OCI-LY1 (cell line): ENCODE results near the gene RRAS.

ENCODE experiments used
- EZH2 ChIP-seq: fragments of 200-600 bp; sonication (generic), shearing (Covaris generic); IDR thresholded peaks from 2 replicates; pipeline ENCODE4 v1.8.0; 2017; ENCODE audit warnings: borderline replicate concordance, mixed run types, mild to moderate bottlenecking, antibody characterized with exemption, low read length, moderate library complexity, mixed read lengths
- TF ChIP-seq, protein P1 (sequence below): fragments of 200-600 bp; sonication (generic), shearing (Covaris generic); IDR thresholded peaks from 2 replicates; pipeline ENCODE4 v1.5.1; 2017; ENCODE audit warnings: mild to moderate bottlenecking, antibody characterized with exemption, low read length, moderate library complexity, mixed read lengths

DNA sequence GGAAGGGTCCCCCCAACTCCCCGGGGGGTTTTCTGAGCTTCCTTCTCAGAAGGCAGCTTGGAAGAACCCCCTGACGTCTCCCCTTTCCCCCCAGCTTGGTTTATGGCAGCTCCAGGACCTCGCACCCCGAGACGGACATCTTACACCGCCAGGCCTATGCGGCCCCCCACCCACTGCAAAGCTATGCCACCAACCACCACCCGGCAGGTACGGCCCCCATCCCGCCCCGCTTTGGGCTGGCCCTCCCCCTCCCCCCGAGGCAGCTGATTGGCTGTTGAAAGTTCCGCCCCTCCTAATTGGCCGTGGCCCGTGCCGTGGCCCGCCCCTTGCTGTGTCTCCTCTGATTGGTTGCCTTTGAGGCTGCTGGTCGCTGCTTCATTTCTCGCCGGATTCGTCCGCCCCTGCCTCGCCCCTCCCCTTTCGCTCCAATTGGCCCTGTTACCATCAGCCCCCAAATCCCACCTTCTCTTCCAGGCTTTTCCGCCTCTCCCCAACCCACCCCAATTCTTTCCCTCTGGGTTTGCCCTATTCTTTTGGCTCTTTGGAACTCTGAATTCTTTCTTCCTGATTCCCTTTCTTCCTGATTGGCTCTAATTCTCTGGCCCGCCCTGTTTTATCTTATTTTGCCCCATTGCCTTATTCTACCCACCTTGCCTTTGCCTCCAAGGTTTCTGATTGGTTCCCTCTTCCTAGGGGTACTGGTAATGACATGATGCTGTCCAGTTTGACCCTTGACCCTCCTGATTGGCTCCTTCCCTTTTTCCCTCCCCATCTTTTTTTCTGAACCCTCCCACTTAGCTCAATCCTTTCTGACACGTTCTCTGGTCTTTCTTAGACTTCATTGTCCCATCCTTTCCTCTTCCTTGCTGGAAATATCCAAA is 46.5 kb downstream of the RRAS start:
- TF ChIP-seq, protein P1, sequence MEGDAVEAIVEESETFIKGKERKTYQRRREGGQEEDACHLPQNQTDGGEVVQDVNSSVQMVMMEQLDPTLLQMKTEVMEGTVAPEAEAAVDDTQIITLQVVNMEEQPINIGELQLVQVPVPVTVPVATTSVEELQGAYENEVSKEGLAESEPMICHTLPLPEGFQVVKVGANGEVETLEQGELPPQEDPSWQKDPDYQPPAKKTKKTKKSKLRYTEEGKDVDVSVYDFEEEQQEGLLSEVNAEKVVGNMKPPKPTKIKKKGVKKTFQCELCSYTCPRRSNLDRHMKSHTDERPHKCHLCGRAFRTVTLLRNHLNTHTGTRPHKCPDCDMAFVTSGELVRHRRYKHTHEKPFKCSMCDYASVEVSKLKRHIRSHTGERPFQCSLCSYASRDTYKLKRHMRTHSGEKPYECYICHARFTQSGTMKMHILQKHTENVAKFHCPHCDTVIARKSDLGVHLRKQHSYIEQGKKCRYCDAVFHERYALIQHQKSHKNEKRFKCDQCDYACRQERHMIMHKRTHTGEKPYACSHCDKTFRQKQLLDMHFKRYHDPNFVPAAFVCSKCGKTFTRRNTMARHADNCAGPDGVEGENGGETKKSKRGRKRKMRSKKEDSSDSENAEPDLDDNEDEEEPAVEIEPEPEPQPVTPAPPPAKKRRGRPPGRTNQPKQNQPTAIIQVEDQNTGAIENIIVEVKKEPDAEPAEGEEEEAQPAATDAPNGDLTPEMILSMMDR, result no peak
- TF ChIP-seq EZH2, result no peak
